ENCODE results near the gene SRXN1. TPM values are rescaled to one million over a fixed set of nuclear protein-coding genes. Genes with fewer than 3 reads are reported as not detected.
"Not testable (repeated sequence)": the region's sequence is repeated elsewhere in the genome, so short reads cannot be mapped to it uniquely, and the experiment has no call there.

The SRXN1 gene
- total RNA-seq, 1 donor from 2014 or later, result 13.3 TPM

GRCh38 chr20:646868-647233 is 6.1 kb downstream of the SRXN1 start:
- DNase-seq (ENCODE audit: low spot score in 2 of 2, unreplicated experiment in 2 of 2), result no peak
- no peak overlapping the region for H3K4me3 Mint-ChIP-seq
- peaks cover 4% of the 10 kb centered on the region for H3K4me1 Mint-ChIP-seq
- H3K27me3 Mint-ChIP-seq (ENCODE audit: low read depth), result no peaks in the 10 kb centered on the region
- no peak overlapping the region for H3K27ac Mint-ChIP-seq
- TF ChIP-seq CTCF (IDR thresholded peaks at IDR 0.05; ENCODE audit: unreplicated experiment), result no peak
- no peaks in the 10 kb centered on the region for H3K9me3 Mint-ChIP-seq
- H3K36me3 Mint-ChIP-seq, result peaks cover 28% of the 10 kb centered on the region

GRCh38 chr20:646107-646867 is 6.7 kb downstream of the SRXN1 start:
- H3K27ac Mint-ChIP-seq, result no peak overlapping the region
- TF ChIP-seq CTCF (IDR thresholded peaks at IDR 0.05; ENCODE audit: unreplicated experiment), result no peak
- H3K9me3 Mint-ChIP-seq, result no peaks in the 10 kb centered on the region
- H3K36me3 Mint-ChIP-seq, result peaks cover 28% of the 10 kb centered on the region
- no peaks in the 10 kb centered on the region for H3K27me3 Mint-ChIP-seq (ENCODE audit: low read depth)
- no peak overlapping the region for H3K4me3 Mint-ChIP-seq
- no peak for DNase-seq (ENCODE audit: low spot score in 2 of 2, unreplicated experiment in 2 of 2)
- H3K4me1 Mint-ChIP-seq, result peaks cover 3% of the 10 kb centered on the region

DNA sequence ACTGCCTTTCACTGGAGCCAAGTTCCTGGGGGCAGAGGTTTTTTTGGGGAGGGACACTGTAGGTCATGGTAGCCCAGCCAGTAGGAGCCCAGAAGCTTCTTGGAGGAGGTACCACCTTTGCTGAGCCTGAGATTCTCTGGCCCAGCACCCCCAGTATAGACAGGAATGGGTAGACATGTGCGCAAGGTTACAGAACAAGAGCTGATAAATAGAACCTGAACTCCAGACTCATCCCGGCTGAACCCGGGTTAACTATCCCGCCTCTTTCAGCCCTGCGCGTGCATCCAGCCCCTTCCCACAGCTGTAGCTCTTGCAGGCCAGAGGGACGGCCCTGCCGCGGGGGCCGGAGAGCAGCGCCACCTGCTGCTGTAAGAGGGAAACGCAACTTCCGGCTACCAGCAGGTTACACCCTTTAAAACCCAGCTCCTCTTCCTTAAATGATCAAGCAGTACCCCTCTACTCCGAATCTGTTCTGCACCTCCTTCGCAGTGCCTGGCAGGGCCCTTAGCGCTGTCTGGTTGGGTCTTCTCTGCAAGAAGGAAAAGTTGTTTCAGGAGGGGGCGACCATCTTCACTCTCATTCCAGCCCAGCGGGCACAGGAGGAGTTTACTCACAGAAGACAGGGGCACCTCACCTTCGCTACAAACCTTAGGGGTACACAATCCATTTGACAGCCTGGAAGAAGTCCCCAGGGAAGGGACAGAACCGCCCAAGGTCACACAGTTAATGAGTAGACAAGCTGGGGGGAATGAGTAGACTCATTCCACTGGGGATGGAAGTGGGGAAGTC is 7.5 kb downstream of the SRXN1 start:
- H3K9me3 Mint-ChIP-seq, result no peaks in the 10 kb centered on the region

DNA sequence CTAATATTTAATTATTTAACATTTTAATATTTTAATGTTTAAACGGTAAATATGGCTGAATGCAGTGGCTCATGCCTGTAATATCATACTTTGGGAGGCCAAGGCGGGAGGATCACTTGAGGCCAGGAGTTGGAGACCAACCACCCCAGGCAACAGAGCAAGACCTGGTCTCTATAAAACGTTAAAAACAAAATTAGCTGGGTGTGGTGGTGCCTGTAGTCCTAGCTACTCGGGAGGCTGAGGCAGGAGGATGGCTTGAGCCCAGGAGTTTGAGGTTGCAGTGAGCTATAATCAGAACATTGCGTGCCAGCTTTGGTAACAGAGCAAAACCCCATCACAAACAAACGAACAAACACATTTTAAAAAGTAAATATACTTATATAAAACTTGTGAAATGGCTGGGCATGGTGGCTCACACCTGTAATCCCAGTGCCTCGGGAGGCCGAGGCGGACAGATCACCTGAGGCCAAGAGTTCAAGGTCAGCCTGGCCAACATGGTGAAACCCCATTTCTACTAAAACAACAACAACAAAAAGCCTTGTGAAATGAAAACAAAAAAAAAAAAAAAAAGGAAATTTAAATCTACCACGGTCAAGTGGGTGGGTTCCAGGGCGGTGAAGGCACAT is 8.2 kb downstream of the SRXN1 start:
- H3K9me3 Mint-ChIP-seq, result no peaks in the 10 kb centered on the region
- no peak for DNase-seq (ENCODE audit: low spot score in 2 of 2, unreplicated experiment in 2 of 2)
- peaks cover 23% of the 10 kb centered on the region for H3K36me3 Mint-ChIP-seq
- no peak for TF ChIP-seq CTCF (IDR thresholded peaks at IDR 0.05; ENCODE audit: unreplicated experiment)
- no peaks in the 10 kb centered on the region for H3K27me3 Mint-ChIP-seq (ENCODE audit: low read depth)
- peaks cover 4% of the 10 kb centered on the region for H3K4me1 Mint-ChIP-seq
- H3K4me3 Mint-ChIP-seq, result no peak overlapping the region
- H3K27ac Mint-ChIP-seq, result no peak overlapping the region

More for the DNA sequence above, 7.5 kb downstream of the SRXN1 start:
- Mint-ChIP-seq H3K27me3 (ENCODE audit: low read depth) (no peaks in the 10 kb centered on the region), H3K36me3 (peaks cover 28% of the 10 kb centered on the region), H3K27ac (no peak overlapping the region), H3K4me3 (no peak overlapping the region), H3K4me1 (peaks cover 4% of the 10 kb centered on the region)
- DNase-seq (ENCODE audit: low spot score in 2 of 2, unreplicated experiment in 2 of 2), result peak; percentile 58 to 91
- TF ChIP-seq CTCF (IDR thresholded peaks at IDR 0.05; ENCODE audit: unreplicated experiment), result peak; percentile 90

DNA sequence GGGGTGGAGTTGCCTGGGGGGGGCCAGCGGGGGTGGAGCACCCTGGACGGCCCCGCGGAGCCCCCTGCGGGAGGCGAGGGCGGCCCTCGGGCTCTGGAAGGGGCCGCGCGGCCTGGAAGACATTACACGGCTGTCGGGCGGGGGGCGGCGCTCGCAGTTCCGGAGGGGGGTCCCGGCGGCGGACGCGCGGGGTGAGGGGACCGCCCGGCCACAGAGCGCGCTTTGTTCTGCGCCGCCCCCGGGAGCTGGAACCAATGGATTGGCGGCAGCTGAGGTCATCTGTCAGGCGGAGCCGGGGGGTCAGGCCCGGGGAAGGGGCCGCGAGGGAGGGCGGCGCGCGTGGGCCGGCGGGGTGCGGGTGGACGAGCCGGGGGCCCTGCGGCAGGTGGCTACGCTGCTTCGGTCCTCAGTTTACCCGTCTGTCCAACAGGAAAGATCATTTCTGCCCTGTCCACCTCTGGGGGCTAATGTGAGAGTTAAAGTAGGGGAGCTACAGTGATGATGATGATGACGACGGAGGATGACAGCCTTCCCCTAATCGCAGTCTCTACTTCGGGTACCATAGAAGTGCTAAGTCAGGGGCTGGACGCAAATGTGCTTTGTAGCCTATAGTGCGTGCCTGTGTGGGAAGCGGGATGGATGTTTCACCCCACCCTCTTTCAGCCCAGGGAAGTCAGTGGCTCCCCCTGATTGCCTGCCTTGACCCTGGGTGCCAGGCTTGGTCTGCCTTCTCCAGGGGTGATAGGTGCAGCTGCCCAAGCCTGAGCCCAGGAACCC is 10.4 kb downstream of the SRXN1 start:
- TF ChIP-seq CTCF (IDR thresholded peaks at IDR 0.05; ENCODE audit: unreplicated experiment), result no peak
- Mint-ChIP-seq H3K4me1 (peaks cover 4% of the 10 kb centered on the region), H3K36me3 (peaks cover 5% of the 10 kb centered on the region), H3K27me3 (ENCODE audit: low read depth) (no peaks in the 10 kb centered on the region), H3K27ac (no peak overlapping the region), H3K4me3 (peak overlapping the region; percentile 53), H3K9me3 (no peaks in the 10 kb centered on the region)
- DNase-seq (ENCODE audit: low spot score in 2 of 2, unreplicated experiment in 2 of 2), result no peak

DNA sequence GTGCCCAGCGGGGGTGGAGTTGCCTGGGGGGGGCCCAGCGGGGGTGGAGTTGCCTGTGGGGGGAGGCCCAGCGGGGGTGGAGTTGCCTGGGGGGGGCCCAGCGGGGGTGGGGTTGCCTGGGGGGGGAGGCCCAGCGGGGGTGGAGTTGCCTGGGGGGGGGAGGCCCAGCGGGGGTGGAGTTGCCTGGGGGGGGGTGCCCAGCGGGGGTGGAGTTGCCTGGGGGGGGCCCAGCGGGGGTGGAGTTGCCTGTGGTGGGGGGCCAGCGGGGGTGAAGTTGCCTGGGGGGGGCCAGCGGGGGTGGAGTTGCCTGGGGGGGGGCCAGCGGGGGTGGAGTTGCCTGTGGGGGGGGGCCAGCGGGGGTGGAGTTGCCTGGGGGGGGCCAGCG is 11.0 kb downstream of the SRXN1 start:
- H3K36me3 Mint-ChIP-seq; DNase-seq (ENCODE audit: low spot score in 2 of 2, unreplicated experiment in 2 of 2); H3K4me3 Mint-ChIP-seq; H3K9me3 Mint-ChIP-seq; H3K4me1 Mint-ChIP-seq; H3K27ac Mint-ChIP-seq; H3K27me3 Mint-ChIP-seq (ENCODE audit: low read depth): not testable (repeated sequence)

All from mesothelial cell of epicardium (in vitro differentiated cells).